Endodermal cell (in vitro differentiated cells): ENCODE data around the gene EEFSEC. TPM values are rescaled to one million over a fixed set of nuclear protein-coding genes. Genes with fewer than 3 reads are reported as not detected.

Source experiments
- DNase-seq: peaks from one replicate; pipeline ENCODE4 v3.0.0-alpha.2; 2017
- H3K27ac ChIP-seq: 2 replicates; pipeline ENCODE4 v1.5.1; 2013; ENCODE audit warnings: mild to moderate bottlenecking, low read depth, low read length, moderate library complexity
- H3K27me3 ChIP-seq: 2 replicates; pipeline ENCODE4 v1.6.1; 2013; ENCODE audit warnings: mild to moderate bottlenecking, low read length, moderate library complexity; ENCODE audit not compliant: insufficient read depth, control insufficient read depth, poor library complexity, severe bottlenecking
- H3K36me3 ChIP-seq: 2 replicates; pipeline ENCODE4 v1.7.0; 2013; ENCODE audit warnings: mild to moderate bottlenecking, low read length, moderate library complexity; ENCODE audit not compliant: control insufficient read depth, insufficient read depth
- H3K4me1 ChIP-seq: one replicate; pipeline ENCODE4 v1.7.0; 2013; ENCODE audit warnings: low read length; ENCODE audit not compliant: control insufficient read depth, insufficient read depth
- H3K4me3 ChIP-seq: 2 replicates; pipeline ENCODE4 v1.5.1; 2013; ENCODE audit warnings: mild to moderate bottlenecking, low read length, moderate library complexity
- H3K9ac ChIP-seq: 2 replicates; pipeline ENCODE4 v1.6.1; 2013; ENCODE audit warnings: mild to moderate bottlenecking, low read length, moderate library complexity; ENCODE audit not compliant: poor library complexity, severe bottlenecking; ENCODE audit errors: extremely low read depth
- H3K9me3 ChIP-seq: 2 replicates; pipeline ENCODE4 v1.6.1; 2013; ENCODE audit warnings: mild to moderate bottlenecking, low read length, moderate library complexity; ENCODE audit not compliant: control insufficient read depth
- H3K27ac Mint-ChIP-seq: 2 replicates; pipeline ENCODE4 v1.8.0; 2020; ENCODE audit warnings: mixed read lengths
- H3K27me3 Mint-ChIP-seq: 2 replicates; pipeline ENCODE4 v1.8.0; 2021; ENCODE audit warnings: mild to moderate bottlenecking, mixed read lengths; ENCODE audit not compliant: insufficient read depth
- H3K36me3 Mint-ChIP-seq: 2 replicates; pipeline ENCODE4 v1.8.0; 2020; ENCODE audit warnings: low read depth, mixed read lengths
- H3K4me1 Mint-ChIP-seq: 2 replicates; pipeline ENCODE4 v1.8.0; 2020; ENCODE audit warnings: mixed read lengths
- H3K4me3 Mint-ChIP-seq: 2 replicates; pipeline ENCODE4 v1.8.0; 2020; ENCODE audit warnings: mild to moderate bottlenecking, moderate library complexity, mixed read lengths
- H3K9me3 Mint-ChIP-seq: 2 replicates; pipeline ENCODE4 v1.8.0; 2020; ENCODE audit warnings: mild to moderate bottlenecking, mixed read lengths
- WGBS, 2 experiments: methylation state at CpG; one replicate each; pipeline versions ENCODE4 v1.1.5 to v1.1.7; 2013; ENCODE audit warnings: missing lambda C conversion rate in 2 of 2, mixed read lengths in 1 of 2; ENCODE audit not compliant: insufficient coverage in 1 of 2, insufficient read length in 1 of 2; 5-methylcytosine and 5-hydroxymethylcytosine counted together
- total RNA-seq, 2 donors: library from RNA; stranded (reverse); fragmentation: NEBNext Ultra II Directional in 1 of 2; extraction: Animal tissue kit (Norgen Biotek cat#: 25700) in 1 of 2; gene quantifications; 2 replicates in 1 of 2; 3 replicates in 1 of 2; pipeline ENCODE4 v1.2.1, GENCODE V29; 2021
- TF ChIP-seq, protein P1 (sequence below): fragments of 200-600 bp; sonication (generic); conservative IDR thresholded peaks from 2 replicates; pipeline ENCODE4 v1.5.0; 2021; ENCODE audit warnings: antibody characterized with exemption, mild to moderate bottlenecking

EEFSEC gene
- total RNA-seq, 2 donors from 2014 or later: 11.9 to 15.8 TPM

DNA sequence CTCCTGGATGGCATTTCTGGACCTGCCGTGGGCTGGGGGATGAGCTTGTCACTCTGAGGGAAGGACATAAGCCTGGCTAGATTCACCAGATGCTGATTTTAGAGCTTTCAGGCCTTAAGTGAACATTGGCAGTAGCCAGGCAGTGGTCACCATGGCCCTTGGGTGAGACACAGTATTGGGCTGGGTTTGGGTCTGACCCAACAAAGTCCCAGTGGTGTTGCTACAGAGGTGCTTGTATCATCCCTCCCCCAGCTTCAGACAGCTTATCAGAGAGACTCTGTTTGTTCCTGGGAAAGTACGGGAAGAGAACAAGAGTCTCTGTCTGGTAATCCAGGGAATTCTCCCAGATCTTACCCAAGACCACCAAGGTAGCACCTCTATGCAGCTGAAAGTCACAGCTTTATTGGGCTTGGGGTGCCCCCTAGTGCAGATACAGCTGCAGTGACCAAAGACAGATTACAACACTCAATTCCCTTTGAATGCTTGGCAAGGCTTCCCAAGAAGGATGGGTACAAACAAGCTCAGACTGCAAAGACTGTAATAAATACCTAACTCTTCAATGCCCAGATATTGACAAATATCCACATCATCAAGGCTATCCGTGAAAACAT is 19.9 kb upstream of the EEFSEC start:
- DNase-seq: peak; percentile 86
- Histone ChIP-seq H3K27me3 (peaks cover 41% of the 10 kb centered on the region), H3K9ac (no peak overlapping the region), H3K9me3 (no peaks in the 10 kb centered on the region), H3K36me3 (no peaks in the 10 kb centered on the region), H3K4me1 (no peaks in the 10 kb centered on the region), H3K4me3 (no peak overlapping the region), H3K27ac (no peak overlapping the region)
- TF ChIP-seq, protein P1, sequence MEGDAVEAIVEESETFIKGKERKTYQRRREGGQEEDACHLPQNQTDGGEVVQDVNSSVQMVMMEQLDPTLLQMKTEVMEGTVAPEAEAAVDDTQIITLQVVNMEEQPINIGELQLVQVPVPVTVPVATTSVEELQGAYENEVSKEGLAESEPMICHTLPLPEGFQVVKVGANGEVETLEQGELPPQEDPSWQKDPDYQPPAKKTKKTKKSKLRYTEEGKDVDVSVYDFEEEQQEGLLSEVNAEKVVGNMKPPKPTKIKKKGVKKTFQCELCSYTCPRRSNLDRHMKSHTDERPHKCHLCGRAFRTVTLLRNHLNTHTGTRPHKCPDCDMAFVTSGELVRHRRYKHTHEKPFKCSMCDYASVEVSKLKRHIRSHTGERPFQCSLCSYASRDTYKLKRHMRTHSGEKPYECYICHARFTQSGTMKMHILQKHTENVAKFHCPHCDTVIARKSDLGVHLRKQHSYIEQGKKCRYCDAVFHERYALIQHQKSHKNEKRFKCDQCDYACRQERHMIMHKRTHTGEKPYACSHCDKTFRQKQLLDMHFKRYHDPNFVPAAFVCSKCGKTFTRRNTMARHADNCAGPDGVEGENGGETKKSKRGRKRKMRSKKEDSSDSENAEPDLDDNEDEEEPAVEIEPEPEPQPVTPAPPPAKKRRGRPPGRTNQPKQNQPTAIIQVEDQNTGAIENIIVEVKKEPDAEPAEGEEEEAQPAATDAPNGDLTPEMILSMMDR: peak; percentile 91
- H3K4me3 Mint-ChIP-seq: no peak overlapping the region
- H3K36me3 Mint-ChIP-seq: no peaks in the 10 kb centered on the region
- H3K27ac Mint-ChIP-seq: no peak overlapping the region
- WGBS, 2 experiments: 58 to 63% methylated on average over 2 to 3 of the region's 3 CpGs
- H3K27me3 Mint-ChIP-seq: peaks cover 24% of the 10 kb centered on the region
- no peaks in the 10 kb centered on the region for H3K4me1 Mint-ChIP-seq
- peaks cover 3% of the 10 kb centered on the region for H3K9me3 Mint-ChIP-seq

DNA sequence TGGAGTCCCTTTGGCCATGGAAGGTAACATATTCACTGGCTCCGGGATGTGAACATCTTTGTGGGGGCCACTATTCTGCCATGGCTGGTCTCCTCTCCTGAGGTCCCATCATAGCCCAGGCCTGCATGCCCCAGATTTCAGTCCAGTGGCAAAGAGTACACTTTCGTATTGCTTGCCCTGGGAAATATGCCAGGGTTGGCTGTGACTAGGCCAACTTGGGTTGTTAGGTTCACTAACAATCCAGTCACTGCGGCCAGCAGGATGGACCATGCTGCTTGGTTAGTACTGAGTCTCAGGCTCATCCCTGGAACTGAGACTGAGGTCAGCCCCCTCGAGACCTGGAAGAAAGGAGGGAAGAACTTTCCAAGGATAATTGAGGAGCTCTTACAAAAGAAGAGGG is 9.8 kb upstream of the EEFSEC start:
- no peaks in the 10 kb centered on the region for H3K9me3 Mint-ChIP-seq
- Histone ChIP-seq H3K9me3 (no peaks in the 10 kb centered on the region), H3K4me3 (no peak overlapping the region), H3K9ac (no peak overlapping the region), H3K36me3 (no peaks in the 10 kb centered on the region), H3K4me1 (no peaks in the 10 kb centered on the region), H3K27ac (no peak overlapping the region), H3K27me3 (peaks cover 30% of the 10 kb centered on the region)
- no peaks in the 10 kb centered on the region for H3K36me3 Mint-ChIP-seq
- DNase-seq: no peak
- TF ChIP-seq, protein P1: no peak
- no peak overlapping the region for H3K27ac Mint-ChIP-seq
- no peak overlapping the region for H3K4me3 Mint-ChIP-seq
- peaks cover 29% of the 10 kb centered on the region for H3K27me3 Mint-ChIP-seq
- no peaks in the 10 kb centered on the region for H3K4me1 Mint-ChIP-seq
- WGBS, 2 experiments: 92 to 100% methylated on average over 3 to 4 of the region's 4 CpGs

DNA sequence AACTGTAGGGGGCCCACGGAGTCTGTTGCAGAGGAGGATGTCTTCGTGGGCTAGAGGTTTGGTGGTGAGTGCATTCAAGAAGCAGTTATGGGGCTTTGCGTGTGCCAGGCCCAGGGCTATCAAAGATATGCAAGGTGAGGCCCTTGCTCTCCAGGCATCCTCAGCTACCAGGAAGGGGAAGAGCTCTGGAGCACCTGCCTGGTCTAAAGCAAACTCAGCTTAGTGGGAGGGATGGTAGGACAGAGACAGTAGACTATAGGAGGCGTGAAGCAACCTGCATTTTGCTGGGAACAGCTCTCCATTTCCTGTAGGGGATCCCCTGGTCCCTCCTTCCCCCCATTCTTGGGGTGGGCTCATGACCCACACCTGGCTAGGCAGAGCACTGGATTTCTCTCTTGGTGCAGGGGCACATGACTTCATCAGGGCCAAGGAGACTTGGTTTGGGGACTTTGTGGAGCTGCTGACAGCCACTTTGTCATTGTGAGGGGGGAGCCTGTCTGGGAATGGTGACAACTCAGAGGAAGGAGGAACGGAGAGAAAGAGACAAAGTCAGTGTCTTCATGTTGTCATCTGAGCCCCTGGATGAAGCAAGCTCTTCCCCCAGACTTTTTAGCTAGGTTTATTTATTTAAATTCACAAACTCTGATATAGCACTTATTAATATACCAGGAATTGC is 8.6 kb upstream of the EEFSEC start:
- Histone ChIP-seq H3K4me1 (no peaks in the 10 kb centered on the region), H3K4me3 (no peak overlapping the region), H3K27ac (no peak overlapping the region), H3K9me3 (no peaks in the 10 kb centered on the region), H3K27me3 (peaks cover 27% of the 10 kb centered on the region), H3K36me3 (no peaks in the 10 kb centered on the region), H3K9ac (no peak overlapping the region)
- no peaks in the 10 kb centered on the region for H3K9me3 Mint-ChIP-seq
- no peaks in the 10 kb centered on the region for H3K4me1 Mint-ChIP-seq
- no peaks in the 10 kb centered on the region for H3K36me3 Mint-ChIP-seq
- H3K27ac Mint-ChIP-seq: no peak overlapping the region
- H3K4me3 Mint-ChIP-seq: no peak overlapping the region
- 42 to 70% methylated on average over 2 to 5 of the region's 5 CpGs for WGBS, 2 experiments
- peaks cover 30% of the 10 kb centered on the region for H3K27me3 Mint-ChIP-seq
- DNase-seq: no peak
- TF ChIP-seq, protein P1: no peak
